ENCODE data around the gene CA4.
"Not testable (repeated sequence)": the region's sequence is repeated elsewhere in the genome, so short reads cannot be mapped to it uniquely, and the experiment has no call there.

The CA4 gene

DNA sequence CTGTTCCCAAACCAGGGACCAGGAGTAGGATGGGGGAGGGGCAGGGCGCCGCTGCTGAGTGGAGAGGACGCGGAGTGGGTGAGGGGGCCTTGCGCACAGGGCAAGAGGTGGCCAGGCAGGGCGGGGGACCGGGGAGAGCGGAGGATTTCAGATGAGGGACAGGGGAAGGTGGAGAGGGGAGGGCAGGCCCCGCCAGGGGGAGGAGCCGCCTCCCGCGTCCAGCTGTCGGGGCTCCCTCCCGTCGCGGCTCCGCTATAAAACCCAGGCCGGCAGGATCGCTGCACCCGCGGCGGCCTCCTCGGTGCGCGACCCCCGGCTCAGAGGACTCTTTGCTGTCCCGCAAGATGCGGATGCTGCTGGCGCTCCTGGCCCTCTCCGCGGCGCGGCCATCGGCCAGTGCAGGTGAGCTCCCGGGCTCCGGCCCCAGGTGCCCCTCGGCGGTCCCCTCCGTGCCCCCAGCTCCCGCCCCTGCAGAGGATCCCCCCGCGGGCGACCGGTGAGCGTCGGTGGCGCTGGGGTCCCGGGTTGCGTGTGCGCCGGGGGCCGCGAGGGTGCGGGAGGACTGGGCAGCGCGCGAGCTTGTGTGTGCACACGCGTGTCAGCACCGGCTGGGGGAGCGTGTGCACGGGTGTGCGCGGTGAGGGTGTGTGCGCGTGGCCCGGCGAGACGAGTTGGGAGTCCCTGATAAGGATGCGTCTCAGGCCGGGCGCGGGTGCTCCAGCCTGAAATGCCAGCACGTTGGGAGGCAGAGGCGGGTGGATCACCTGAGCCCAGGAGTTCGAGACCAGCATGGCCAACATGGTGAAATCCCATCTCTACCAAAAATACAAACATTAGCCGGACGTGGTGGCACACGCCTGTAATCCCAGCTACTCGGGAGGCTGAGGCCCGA is at the start of gene CA4:
TSS of gene CA4 (plus strand) at position 283 of the 892 bp plus-strand sequence. CDS start at position 345, 62 bp downstream.
- no peak for DNase-seq (ENCODE audit: low read depth in 1 of 2, low spot score in 1 of 2)

- not testable (repeated sequence) for DNase-seq (ENCODE audit: low read depth in 1 of 2, low spot score in 1 of 2)
Observed at GRCh38 chr17:60100577-60100976, 49.2 kb upstream of the CA4 start.

GRCh38 chr17:60102015-60102631 is 47.6 kb upstream of the CA4 start:
- DNase-seq (ENCODE audit: low read depth in 1 of 2, low spot score in 1 of 2): not testable (repeated sequence)

- DNase-seq (ENCODE audit: low read depth in 1 of 2, low spot score in 1 of 2): no peak
Observed at GRCh38 chr17:60102632-60103096, 47.1 kb upstream of the CA4 start.

DNA sequence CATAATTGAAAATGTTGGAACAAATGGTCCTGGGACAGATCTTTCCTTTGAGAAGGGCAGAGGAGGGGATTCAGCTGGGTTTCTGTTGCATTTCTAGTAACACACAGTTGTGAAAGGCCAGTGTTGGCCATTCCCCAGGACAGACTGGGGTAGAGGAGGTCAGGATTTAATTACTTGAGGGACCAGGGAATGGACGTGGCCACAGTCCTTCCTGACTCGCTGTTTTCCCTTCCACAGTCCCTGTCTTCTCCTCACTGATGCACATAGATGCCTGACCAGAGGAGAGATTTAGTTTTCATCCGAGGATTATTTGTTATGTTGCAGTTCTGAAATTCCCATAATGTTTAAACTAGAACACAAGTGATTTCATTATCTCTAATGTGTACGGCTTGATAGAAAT is 45.8 kb upstream of the CA4 start:
- no peak for DNase-seq (ENCODE audit: low read depth in 1 of 2, low spot score in 1 of 2)

- DNase-seq (ENCODE audit: low read depth in 1 of 2, low spot score in 1 of 2): no peak
Observed at GRCh38 chr17:60106340-60107059, 43.3 kb upstream of the CA4 start.

DNA sequence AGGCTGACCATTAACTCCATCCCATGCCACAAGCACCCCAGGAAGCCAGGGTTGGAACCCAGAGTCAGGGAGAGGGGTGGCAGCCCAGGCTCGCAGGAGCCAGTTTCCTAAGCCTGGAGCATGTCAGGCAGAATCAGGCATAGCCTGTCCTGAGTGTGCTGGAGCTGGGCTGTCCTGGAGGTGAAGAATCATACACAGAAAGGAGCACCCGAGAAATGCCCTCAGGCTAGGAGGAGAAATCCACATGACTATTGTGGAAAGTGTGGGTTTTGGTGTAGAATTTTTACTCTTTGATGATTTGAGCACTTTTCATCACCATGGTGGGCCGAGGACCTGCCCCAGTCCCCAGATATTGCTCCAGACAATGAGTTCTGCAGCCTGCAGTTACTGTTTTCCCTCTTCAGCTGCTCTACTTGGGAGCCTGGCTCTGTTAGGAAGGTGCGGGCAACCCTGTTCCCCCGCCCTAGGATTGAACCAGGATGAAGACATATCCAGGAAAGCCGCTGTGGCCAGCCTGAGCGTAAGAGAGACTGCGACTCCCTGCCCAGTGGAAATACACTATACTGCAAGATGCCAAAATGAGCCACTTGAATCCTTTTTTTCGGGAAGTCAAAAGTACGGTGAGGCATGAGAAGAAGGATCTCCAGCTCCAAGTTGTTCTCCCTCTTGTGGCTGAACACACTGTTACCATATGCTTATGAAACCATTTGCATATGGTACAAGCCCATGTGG is 42.1 kb upstream of the CA4 start:
- DNase-seq (ENCODE audit: low read depth in 1 of 2, low spot score in 1 of 2): no peak

DNA sequence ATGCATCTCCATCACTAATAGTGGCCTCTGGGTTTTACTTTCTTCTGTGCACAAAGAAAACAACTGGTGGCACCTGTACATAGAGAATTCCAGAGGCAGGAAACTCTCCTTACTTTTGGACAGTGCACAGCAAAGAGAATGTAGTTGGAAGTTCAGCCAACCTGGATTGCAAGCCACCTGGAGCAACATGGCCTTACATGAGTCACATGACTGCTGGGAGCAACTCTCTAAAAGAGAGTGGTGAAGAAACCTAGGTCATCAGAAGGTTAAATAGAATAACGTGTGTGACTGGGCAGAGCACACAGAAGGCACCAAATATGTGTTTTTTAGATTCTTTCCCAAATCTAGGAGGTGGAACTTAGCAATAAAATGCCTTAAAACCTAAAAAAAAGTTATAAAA is 41.5 kb upstream of the CA4 start:
- not testable (repeated sequence) for DNase-seq (ENCODE audit: low read depth in 1 of 2, low spot score in 1 of 2)

DNA sequence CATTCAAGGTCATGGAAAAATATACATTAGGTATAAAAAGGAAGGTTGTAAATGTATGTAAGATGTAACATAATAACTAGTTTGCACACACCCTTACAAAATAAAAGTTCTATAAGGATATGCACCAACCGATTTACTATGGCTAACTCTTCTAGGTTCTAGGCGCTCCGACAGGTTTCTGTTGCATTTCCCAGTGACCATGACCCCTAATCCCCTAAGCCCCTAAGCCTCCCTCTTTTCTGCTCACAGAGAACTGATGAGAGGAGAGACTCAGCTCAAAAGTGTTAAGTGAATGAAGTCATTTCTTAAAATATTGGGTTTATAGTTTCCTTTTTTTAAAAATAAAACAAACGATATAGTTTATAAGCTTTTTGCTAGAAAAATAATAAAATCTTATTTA is 41.1 kb upstream of the CA4 start:
- no peak for DNase-seq (ENCODE audit: low read depth in 1 of 2, low spot score in 1 of 2)

DNA sequence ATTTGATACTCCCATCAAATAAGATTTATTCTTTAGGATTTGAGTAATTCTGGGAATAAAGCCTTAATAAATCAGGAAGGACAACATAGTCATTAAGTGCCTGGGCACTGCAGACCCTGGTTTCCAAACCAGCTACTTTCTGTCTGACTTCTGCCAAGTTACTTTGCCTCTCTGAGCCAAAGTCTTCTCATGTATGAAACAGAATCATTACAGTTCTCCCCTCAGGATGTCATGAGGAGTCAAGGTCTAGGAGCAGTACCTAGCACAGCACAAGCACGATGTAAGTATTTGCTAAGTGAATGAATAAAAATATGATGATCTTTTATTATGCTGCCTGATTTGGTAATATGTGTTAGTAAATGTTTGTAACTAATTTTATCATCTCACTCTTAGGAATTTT is 40.6 kb upstream of the CA4 start:
- DNase-seq (ENCODE audit: low read depth in 1 of 2, low spot score in 1 of 2): no peak

GRCh38 chr17:60110586-60110985 is 39.2 kb upstream of the CA4 start:
- DNase-seq (ENCODE audit: low read depth in 1 of 2, low spot score in 1 of 2): no peak

DNA sequence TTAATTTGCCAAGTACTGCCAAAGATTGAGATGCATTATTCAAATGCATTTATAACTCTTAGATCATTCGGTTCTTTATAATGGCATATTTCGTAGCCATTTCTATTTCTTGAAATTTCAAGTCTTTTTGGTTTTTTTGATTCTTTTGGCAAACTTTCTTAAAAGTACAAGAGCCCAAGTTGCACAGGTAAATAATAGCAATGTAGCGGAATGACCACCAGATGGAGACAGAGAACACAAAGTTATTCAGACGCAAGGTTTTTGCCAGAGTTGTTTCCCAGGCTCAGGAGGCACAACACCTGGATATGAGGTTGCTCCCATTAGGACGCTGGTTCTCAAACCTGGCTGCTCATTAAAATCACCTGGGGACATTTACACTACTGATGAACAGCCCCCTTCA is 38.1 kb upstream of the CA4 start:
- not testable (repeated sequence) for DNase-seq (ENCODE audit: low read depth in 1 of 2, low spot score in 1 of 2)

GRCh38 chr17:60115364-60115763 is 34.4 kb upstream of the CA4 start:
- not testable (repeated sequence) for DNase-seq (ENCODE audit: low read depth in 1 of 2, low spot score in 1 of 2)

DNA sequence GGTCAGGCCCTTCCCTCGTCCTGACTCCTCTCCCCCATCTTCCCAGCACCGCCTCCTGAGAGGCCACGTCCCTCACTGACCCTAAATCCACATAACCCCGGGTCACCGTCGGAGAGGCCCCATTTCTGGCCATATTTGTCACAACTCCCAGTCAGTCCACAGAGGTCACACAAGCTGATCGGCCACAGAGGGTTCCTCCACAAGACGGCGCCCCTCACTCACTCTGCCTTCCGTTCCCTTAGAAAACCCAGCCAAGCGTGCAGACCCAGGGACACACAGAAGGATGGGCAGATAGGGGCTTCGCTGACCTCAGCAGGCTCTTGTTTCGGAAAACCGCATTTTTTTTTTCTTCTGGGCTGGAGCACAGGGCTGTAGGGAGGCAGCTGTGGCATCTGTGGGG is 33.6 kb upstream of the CA4 start:
- not testable (repeated sequence) for DNase-seq (ENCODE audit: low read depth in 1 of 2, low spot score in 1 of 2)

- not testable (repeated sequence) for DNase-seq (ENCODE audit: low read depth in 1 of 2, low spot score in 1 of 2)
Observed at GRCh38 chr17:60119162-60119561, 30.6 kb upstream of the CA4 start.

GRCh38 chr17:60119807-60120748 is 29.7 kb upstream of the CA4 start:
- DNase-seq (ENCODE audit: low read depth in 1 of 2, low spot score in 1 of 2): not testable (repeated sequence)

DNA sequence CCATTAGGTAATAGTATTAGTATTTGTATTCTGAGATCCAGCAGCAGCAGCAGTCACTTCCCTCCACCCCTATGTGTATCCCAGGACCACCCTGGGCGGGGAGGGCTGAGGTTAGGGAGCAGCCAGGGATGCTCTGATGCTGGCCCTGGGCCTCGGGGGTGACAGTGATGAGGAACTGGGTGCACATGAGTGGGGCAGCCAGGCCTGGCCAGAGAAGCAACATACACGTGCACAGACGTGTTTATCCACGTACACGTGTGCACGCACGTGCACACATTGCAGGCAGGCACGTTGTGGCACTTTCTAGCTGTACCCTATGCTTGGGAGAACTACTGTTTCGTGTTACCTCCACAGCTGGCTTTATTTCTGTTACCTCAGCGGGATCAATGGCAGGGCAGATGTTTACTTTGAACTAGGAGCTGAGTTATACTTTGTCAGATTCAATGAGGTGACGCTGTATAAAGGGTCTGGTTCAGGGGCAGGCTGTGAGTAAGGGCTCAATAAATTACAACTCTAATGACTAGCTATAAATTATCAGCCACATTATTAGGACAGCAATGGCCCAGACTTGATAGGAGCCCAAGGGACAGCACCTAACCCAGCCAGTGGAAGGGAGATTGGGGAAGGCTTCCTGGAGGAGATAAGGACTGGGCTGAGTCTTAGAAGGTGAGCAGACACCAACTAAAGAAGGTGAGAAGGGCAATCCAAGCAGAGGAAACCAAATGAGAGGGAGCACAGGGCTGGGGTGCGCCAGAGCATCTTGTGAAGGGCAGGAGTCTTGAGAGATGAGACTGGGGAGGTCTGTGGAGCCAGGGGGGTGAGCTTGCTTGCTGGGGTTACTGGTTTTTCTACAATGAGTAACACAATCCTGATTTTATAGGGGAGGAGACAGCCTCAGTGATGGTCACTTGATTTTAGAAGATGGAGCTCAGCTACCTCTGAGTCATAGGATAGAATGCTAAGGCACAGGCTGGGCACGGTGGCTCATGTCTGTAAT is 22.4 kb upstream of the CA4 start:
- no peak for DNase-seq (ENCODE audit: low read depth in 1 of 2, low spot score in 1 of 2)

DNA sequence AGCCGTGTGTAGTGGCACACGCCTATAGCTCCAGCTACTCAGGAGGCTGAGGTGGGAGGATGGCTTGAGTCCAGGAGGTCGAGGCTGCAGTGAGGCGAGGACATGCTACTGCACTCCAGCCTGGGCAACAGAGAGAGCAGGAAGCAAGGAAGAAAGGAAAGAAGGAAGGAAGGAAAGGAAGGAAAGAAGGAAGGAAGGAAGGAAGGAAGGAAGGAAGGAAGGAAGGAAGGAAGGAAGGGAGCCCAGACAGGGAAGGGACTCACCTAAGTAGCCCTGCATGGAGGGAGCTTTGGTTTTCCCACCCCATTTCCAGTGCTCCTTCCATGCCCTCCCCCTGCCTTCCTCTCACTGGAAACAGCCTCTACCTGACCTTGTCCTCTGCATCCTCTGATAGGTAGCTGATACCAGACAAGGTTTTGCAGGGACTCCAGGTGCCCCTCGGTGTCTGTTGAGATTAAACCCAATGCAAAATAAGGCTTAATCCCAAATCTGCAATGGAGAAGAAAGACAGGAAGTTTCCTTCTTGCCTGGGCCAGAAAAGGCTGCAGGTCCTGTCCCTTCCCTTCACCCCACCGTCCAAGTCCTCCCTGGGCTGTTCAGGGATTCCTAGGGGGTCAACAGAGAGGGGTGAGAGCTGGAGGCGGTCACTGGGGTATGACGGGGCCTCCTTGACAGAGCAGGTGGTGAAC is 21.5 kb upstream of the CA4 start:
- no peak for DNase-seq (ENCODE audit: low read depth in 1 of 2, low spot score in 1 of 2)
